HG03571 (cell line): ENCODE results near the gene RPLP2.

Experiments
- ATAC-seq: cut with Tn5 transposase; IDR thresholded peaks from one replicate; pipeline ENCODE4 v1.9.1; 2021; ENCODE audit not compliant: unreplicated experiment

Gene RPLP2

DNA sequence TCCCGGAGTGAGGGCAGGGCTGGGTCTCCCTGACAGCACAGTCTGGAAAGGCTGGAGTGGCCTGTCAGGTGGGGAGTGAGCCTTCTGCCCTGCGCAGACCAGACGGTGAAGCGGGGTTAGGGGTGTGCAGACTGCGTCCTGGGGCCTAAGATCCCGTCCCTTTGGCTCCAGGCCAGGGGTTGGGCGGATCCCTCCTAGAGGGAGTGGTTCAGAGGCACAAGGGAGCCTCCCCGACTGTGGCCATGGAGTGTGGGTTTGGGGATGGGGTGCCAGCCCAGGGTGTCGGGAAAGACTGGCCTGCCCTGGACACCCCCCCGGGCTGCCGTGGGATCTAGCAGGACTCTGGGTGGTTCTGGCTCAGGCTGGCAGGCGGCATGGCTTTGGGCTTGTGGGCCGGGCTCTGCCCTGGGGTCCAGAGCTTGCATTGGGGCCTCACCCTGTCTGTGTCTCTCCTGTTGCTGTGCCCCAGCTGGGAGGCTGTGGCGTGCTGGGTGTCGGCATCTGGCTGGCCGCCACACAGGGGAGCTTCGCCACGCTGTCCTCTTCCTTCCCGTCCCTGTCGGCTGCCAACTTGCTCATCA is 52.4 kb downstream of the RPLP2 start:
- ATAC-seq = no peak
